ENCODE results near the gene NFATC2.
A peak's percentile ranks its signal among the peaks of the same experiment; 100 is the strongest.

The NFATC2 gene

DNA sequence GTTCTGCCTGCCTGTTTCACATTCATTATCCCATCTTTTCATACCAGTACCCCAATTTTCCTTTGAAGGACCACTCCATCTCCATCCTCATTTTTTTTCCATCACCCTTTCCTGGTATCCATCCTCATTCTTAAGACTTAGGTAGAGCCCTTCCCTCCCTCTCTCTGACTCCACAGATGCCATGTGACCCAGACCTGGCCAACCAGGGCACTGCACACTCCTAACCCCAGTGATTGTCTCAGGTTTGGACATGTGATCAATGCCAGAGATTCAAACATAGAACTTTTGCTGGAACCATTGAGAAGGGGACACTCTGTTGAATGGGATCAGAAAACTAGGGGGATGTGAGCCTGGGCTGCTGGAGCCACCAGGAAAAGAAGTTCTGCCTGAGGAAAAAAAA lies 39.1 kb upstream of the NFATC2 start:
- H3K4me3 ChIP-seq (ENCODE audit: severe bottlenecking): no peak overlapping the region
- peaks cover 7% of the 10 kb centered on the region for H3K4me1 ChIP-seq (ENCODE audit: insufficient read depth, poor library complexity, severe bottlenecking)
- no peaks in the 10 kb centered on the region for H3K9me3 ChIP-seq (ENCODE audit: severe bottlenecking)
- TF ChIP-seq, protein P1, sequence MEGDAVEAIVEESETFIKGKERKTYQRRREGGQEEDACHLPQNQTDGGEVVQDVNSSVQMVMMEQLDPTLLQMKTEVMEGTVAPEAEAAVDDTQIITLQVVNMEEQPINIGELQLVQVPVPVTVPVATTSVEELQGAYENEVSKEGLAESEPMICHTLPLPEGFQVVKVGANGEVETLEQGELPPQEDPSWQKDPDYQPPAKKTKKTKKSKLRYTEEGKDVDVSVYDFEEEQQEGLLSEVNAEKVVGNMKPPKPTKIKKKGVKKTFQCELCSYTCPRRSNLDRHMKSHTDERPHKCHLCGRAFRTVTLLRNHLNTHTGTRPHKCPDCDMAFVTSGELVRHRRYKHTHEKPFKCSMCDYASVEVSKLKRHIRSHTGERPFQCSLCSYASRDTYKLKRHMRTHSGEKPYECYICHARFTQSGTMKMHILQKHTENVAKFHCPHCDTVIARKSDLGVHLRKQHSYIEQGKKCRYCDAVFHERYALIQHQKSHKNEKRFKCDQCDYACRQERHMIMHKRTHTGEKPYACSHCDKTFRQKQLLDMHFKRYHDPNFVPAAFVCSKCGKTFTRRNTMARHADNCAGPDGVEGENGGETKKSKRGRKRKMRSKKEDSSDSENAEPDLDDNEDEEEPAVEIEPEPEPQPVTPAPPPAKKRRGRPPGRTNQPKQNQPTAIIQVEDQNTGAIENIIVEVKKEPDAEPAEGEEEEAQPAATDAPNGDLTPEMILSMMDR (IDR thresholded peaks at IDR 0.05; ENCODE audit: poor library complexity, severe bottlenecking): no peak
- H3K27ac ChIP-seq (ENCODE audit: poor library complexity, severe bottlenecking): no peak overlapping the region
- DNase-seq (ENCODE audit: low spot score): no peak
- H3K27me3 ChIP-seq (ENCODE audit: insufficient read depth, poor library complexity, severe bottlenecking): no peaks in the 10 kb centered on the region
- no peaks in the 10 kb centered on the region for H3K36me3 ChIP-seq (ENCODE audit: low read depth)
- no peak for ATAC-seq (ENCODE audit: low read depth)

- DNase-seq (ENCODE audit: low spot score): no peak
- no peaks in the 10 kb centered on the region for H3K4me1 ChIP-seq (ENCODE audit: insufficient read depth, poor library complexity, severe bottlenecking)
Measured at GRCh38 chr20:51579137-51579536, 36.6 kb upstream of the NFATC2 start.

DNA sequence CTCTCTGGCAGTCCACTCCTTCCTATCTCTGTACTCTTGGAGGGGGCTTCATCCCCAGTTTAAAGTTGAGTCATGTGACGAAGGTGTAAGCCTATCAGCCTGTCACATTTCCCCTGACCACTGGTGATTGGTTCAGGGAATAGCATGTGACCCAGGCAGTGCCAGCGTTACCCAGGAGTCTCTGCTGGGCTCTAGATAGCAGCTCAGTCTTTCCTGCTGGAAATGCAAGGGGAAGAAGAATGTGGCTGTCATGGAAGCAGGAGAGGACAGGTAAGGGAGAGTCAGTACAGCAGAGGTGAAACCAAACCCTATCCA lies 35.6 kb upstream of the NFATC2 start:
- no peaks in the 10 kb centered on the region for H3K4me1 ChIP-seq (ENCODE audit: insufficient read depth, poor library complexity, severe bottlenecking)
- H3K27me3 ChIP-seq (ENCODE audit: insufficient read depth, poor library complexity, severe bottlenecking): no peaks in the 10 kb centered on the region
- H3K9me3 ChIP-seq (ENCODE audit: severe bottlenecking): no peaks in the 10 kb centered on the region
- DNase-seq (ENCODE audit: low spot score) (no peak), ATAC-seq (ENCODE audit: low read depth) (no peak)
- H3K27ac ChIP-seq (ENCODE audit: poor library complexity, severe bottlenecking): no peak overlapping the region
- H3K36me3 ChIP-seq (ENCODE audit: low read depth): no peaks in the 10 kb centered on the region
- TF ChIP-seq, protein P1 (IDR thresholded peaks at IDR 0.05; ENCODE audit: poor library complexity, severe bottlenecking): no peak
- H3K4me3 ChIP-seq (ENCODE audit: severe bottlenecking): no peak overlapping the region

More at GRCh38 chr20:51579137-51579536, 36.6 kb upstream of the NFATC2 start:
- TF ChIP-seq, protein P1 (IDR thresholded peaks at IDR 0.05; ENCODE audit: poor library complexity, severe bottlenecking): no peak
- Histone ChIP-seq H3K27ac (ENCODE audit: poor library complexity, severe bottlenecking) (no peak overlapping the region), H3K4me3 (ENCODE audit: severe bottlenecking) (no peak overlapping the region), H3K36me3 (ENCODE audit: low read depth) (no peaks in the 10 kb centered on the region), H3K9me3 (ENCODE audit: severe bottlenecking) (no peaks in the 10 kb centered on the region), H3K27me3 (ENCODE audit: insufficient read depth, poor library complexity, severe bottlenecking) (no peaks in the 10 kb centered on the region)
- ATAC-seq (ENCODE audit: low read depth): peak; percentile 55; the same call in 2 of the 3 replicates

GRCh38 chr20:51577432-51578144 lies 35.1 kb upstream of the NFATC2 start:
- no peaks in the 10 kb centered on the region for H3K4me1 ChIP-seq (ENCODE audit: insufficient read depth, poor library complexity, severe bottlenecking)
- DNase-seq (ENCODE audit: low spot score): no peak
- TF ChIP-seq, protein P1 (IDR thresholded peaks at IDR 0.05; ENCODE audit: poor library complexity, severe bottlenecking): no peak
- ATAC-seq (ENCODE audit: low read depth): no peak
- no peaks in the 10 kb centered on the region for H3K36me3 ChIP-seq (ENCODE audit: low read depth)
- no peaks in the 10 kb centered on the region for H3K9me3 ChIP-seq (ENCODE audit: severe bottlenecking)
- H3K27me3 ChIP-seq (ENCODE audit: insufficient read depth, poor library complexity, severe bottlenecking): no peaks in the 10 kb centered on the region
- H3K4me3 ChIP-seq (ENCODE audit: severe bottlenecking): no peak overlapping the region
- H3K27ac ChIP-seq (ENCODE audit: poor library complexity, severe bottlenecking): no peak overlapping the region

GRCh38 chr20:51575486-51575885 lies 33.0 kb upstream of the NFATC2 start:
- Histone ChIP-seq H3K4me3 (ENCODE audit: severe bottlenecking) (no peak overlapping the region), H3K27ac (ENCODE audit: poor library complexity, severe bottlenecking) (no peak overlapping the region), H3K27me3 (ENCODE audit: insufficient read depth, poor library complexity, severe bottlenecking) (no peaks in the 10 kb centered on the region), H3K4me1 (ENCODE audit: insufficient read depth, poor library complexity, severe bottlenecking) (no peaks in the 10 kb centered on the region), H3K9me3 (ENCODE audit: severe bottlenecking) (no peaks in the 10 kb centered on the region), H3K36me3 (ENCODE audit: low read depth) (no peaks in the 10 kb centered on the region)
- DNase-seq (ENCODE audit: low spot score): no peak
- TF ChIP-seq, protein P1 (IDR thresholded peaks at IDR 0.05; ENCODE audit: poor library complexity, severe bottlenecking): no peak
- no peak for ATAC-seq (ENCODE audit: low read depth)

Measured in RWPE2 (cell line).